Activated T-helper 2 cell treated with anti-CD3 and anti-CD28 coated beads, Interferon-gamma antibody, Interleukin-2, Interleukin-4, amounts not matched to agents 10 μg/mL and 5 μg/mL and 100 μg/mL, durations not matched to agents 14 hours and 24 hours and 36 hours (primary cell): Measurements from ENCODE around the gene KDM4C. TPM values are rescaled to one million over a fixed set of nuclear protein-coding genes. Genes with fewer than 3 reads are reported as not detected.
"Not testable (repeated sequence)": the region's sequence is repeated elsewhere in the genome, so short reads cannot be mapped to it uniquely, and the experiment has no call there.

ENCODE experiments used
- DNase-seq: peaks from one replicate; pipeline ENCODE4 v3.0.0; 2021; ENCODE audit warnings: low spot score
- H3K27ac Mint-ChIP-seq: one replicate; pipeline ENCODE4 v1.8.0; 2021; ENCODE audit warnings: mixed read lengths
- H3K27me3 Mint-ChIP-seq: one replicate; pipeline ENCODE4 v1.8.0; 2021; ENCODE audit warnings: low read depth, mixed read lengths
- H3K36me3 Mint-ChIP-seq: one replicate; pipeline ENCODE4 v1.8.0; 2021; ENCODE audit warnings: low read depth, mixed read lengths
- H3K4me1 Mint-ChIP-seq: one replicate; pipeline ENCODE4 v1.8.0; 2021; ENCODE audit warnings: low read depth, mixed read lengths
- H3K4me3 Mint-ChIP-seq: one replicate; pipeline ENCODE4 v1.8.0; 2021; ENCODE audit warnings: low read depth, mild to moderate bottlenecking, moderate library complexity, mixed read lengths
- H3K9me3 Mint-ChIP-seq: one replicate; pipeline ENCODE4 v1.8.0; 2021; ENCODE audit warnings: mixed read lengths
- intact Hi-C: fragments of 100-400 bp; cut with micrococcal nuclease; formaldehyde crosslinking; loops from one replicate; pipeline ENCODE4 v1.15.1; 2023
- total RNA-seq: library from RNA; stranded (reverse); gene quantifications from 2 replicates; pipeline ENCODE4 v1.2.3, GENCODE V29; 2022

Gene KDM4C
- 36.0 and 38.4 TPM in 2 replicates for total RNA-seq

- Mint-ChIP-seq H3K36me3 (peaks cover 11% of the 10 kb centered on the region), H3K27ac (peak within 1 kb of the TSS; percentile 100), H3K9me3 (no peaks in the 10 kb centered on the region), H3K4me3 (peak within 1 kb of the TSS; percentile 97), H3K4me1 (peaks cover 16% of the 10 kb centered on the region), H3K27me3 (no peaks in the 10 kb centered on the region)
- DNase-seq: peak; percentile 91
- intact Hi-C loops: loop anchor here (1.0 to 10.0 kb wide), 6 partner anchors 41 to 749 kb away; partner anchors contain the start of gene UHRF2
These were observed at the start of gene KDM4C for GRCh38 chr9:6757456-6758247. TSS of gene KDM4C (plus strand) at chr9:6757973. CDS start at chr9:6792989, 35,016 bp downstream.

- Mint-ChIP-seq H3K4me1 (peaks cover 7% of the 10 kb centered on the region), H3K27me3 (peaks cover 2% of the 10 kb centered on the region), H3K36me3 (peaks cover 2% of the 10 kb centered on the region), H3K4me3 (no peak overlapping the region), H3K27ac (no peak overlapping the region), H3K9me3 (peaks cover 5% of the 10 kb centered on the region)
- intact Hi-C loops: no loop called here
- DNase-seq: no peak
These were observed 49.0 kb upstream of the KDM4C start for GRCh38 chr9:6708732-6709131.

GRCh38 chr9:6711403-6711802 lies 46.4 kb upstream of the KDM4C start:
- H3K36me3 Mint-ChIP-seq: peaks cover 2% of the 10 kb centered on the region
- DNase-seq: no peak
- no peak overlapping the region for H3K27ac Mint-ChIP-seq
- intact Hi-C loops: no loop called here
- peaks cover 2% of the 10 kb centered on the region for H3K27me3 Mint-ChIP-seq
- H3K9me3 Mint-ChIP-seq: peaks cover 5% of the 10 kb centered on the region
- H3K4me1 Mint-ChIP-seq: peaks cover 2% of the 10 kb centered on the region
- H3K4me3 Mint-ChIP-seq: no peak overlapping the region

GRCh38 chr9:6712041-6712440 lies 45.7 kb upstream of the KDM4C start:
- intact Hi-C loops: no loop called here
- Mint-ChIP-seq H3K4me1 (peaks cover 6% of the 10 kb centered on the region), H3K27ac (no peak overlapping the region), H3K4me3 (no peak overlapping the region), H3K9me3 (peaks cover 5% of the 10 kb centered on the region), H3K27me3 (peaks cover 2% of the 10 kb centered on the region), H3K36me3 (peaks cover 2% of the 10 kb centered on the region)
- DNase-seq: no peak

GRCh38 chr9:6714176-6714575 lies 43.6 kb upstream of the KDM4C start:
- Mint-ChIP-seq H3K27me3 (no peaks in the 10 kb centered on the region), H3K9me3 (no peaks in the 10 kb centered on the region), H3K27ac (no peak overlapping the region), H3K4me3 (no peak overlapping the region), H3K36me3 (no peaks in the 10 kb centered on the region), H3K4me1 (peaks cover 6% of the 10 kb centered on the region)
- no peak for DNase-seq
- intact Hi-C loops: no loop called here

GRCh38 chr9:6715153-6715754 lies 42.5 kb upstream of the KDM4C start:
- H3K36me3 Mint-ChIP-seq, H3K4me1 Mint-ChIP-seq, H3K9me3 Mint-ChIP-seq, intact Hi-C loops, H3K27me3 Mint-ChIP-seq, DNase-seq: not testable (repeated sequence)
- H3K4me3 Mint-ChIP-seq: peak overlapping the region; percentile 83
- peak overlapping the region; percentile 91 for H3K27ac Mint-ChIP-seq

- Mint-ChIP-seq H3K4me3 (peak overlapping the region; percentile 83), H3K27ac (peak overlapping the region; percentile 91), H3K4me1 (peaks cover 6% of the 10 kb centered on the region), H3K36me3 (no peaks in the 10 kb centered on the region), H3K27me3 (no peaks in the 10 kb centered on the region), H3K9me3 (no peaks in the 10 kb centered on the region)
- intact Hi-C loops: loop anchor here (1.0 to 2.0 kb wide), 3 partner anchors 12 to 41 kb away; partner anchors contain the start of gene KDM4C
- DNase-seq: peak; percentile 58
These were observed 41.8 kb upstream of the KDM4C start for GRCh38 chr9:6715755-6716643.

- H3K9me3 Mint-ChIP-seq: no peaks in the 10 kb centered on the region
- peak overlapping the region; percentile 91 for H3K27ac Mint-ChIP-seq
- peaks cover 6% of the 10 kb centered on the region for H3K4me1 Mint-ChIP-seq
- DNase-seq: no peak
- no peaks in the 10 kb centered on the region for H3K27me3 Mint-ChIP-seq
- peak overlapping the region; percentile 83 for H3K4me3 Mint-ChIP-seq
- H3K36me3 Mint-ChIP-seq: no peaks in the 10 kb centered on the region
- intact Hi-C loops: loop anchor here (1.0 to 2.0 kb wide), 3 partner anchors 12 to 40 kb away; partner anchors contain the start of gene KDM4C
These were observed 41.0 kb upstream of the KDM4C start for GRCh38 chr9:6716766-6717165.

- Mint-ChIP-seq H3K27ac (no peak overlapping the region), H3K4me3 (no peak overlapping the region), H3K27me3 (no peaks in the 10 kb centered on the region), H3K4me1 (no peaks in the 10 kb centered on the region), H3K9me3 (no peaks in the 10 kb centered on the region), H3K36me3 (peaks cover 6% of the 10 kb centered on the region)
- no peak for DNase-seq
- intact Hi-C loops: no loop called here
These were observed 33.8 kb upstream of the KDM4C start for GRCh38 chr9:6723881-6724420.

GRCh38 chr9:6733257-6733656 lies 24.5 kb upstream of the KDM4C start:
- Mint-ChIP-seq H3K27ac (no peak overlapping the region), H3K36me3 (no peaks in the 10 kb centered on the region), H3K9me3 (no peaks in the 10 kb centered on the region), H3K4me3 (no peak overlapping the region), H3K4me1 (no peaks in the 10 kb centered on the region), H3K27me3 (no peaks in the 10 kb centered on the region)
- DNase-seq: no peak
- intact Hi-C loops: no loop called here

GRCh38 chr9:6733831-6734230 lies 23.9 kb upstream of the KDM4C start:
- Mint-ChIP-seq H3K36me3 (no peaks in the 10 kb centered on the region), H3K4me1 (no peaks in the 10 kb centered on the region), H3K9me3 (no peaks in the 10 kb centered on the region), H3K27ac (no peak overlapping the region), H3K4me3 (no peak overlapping the region), H3K27me3 (no peaks in the 10 kb centered on the region)
- intact Hi-C loops: no loop called here
- DNase-seq: no peak

- H3K9me3 Mint-ChIP-seq: no peaks in the 10 kb centered on the region
- intact Hi-C loops: no loop called here
- no peaks in the 10 kb centered on the region for H3K36me3 Mint-ChIP-seq
- H3K4me3 Mint-ChIP-seq: no peak overlapping the region
- H3K27ac Mint-ChIP-seq: no peak overlapping the region
- no peaks in the 10 kb centered on the region for H3K4me1 Mint-ChIP-seq
- H3K27me3 Mint-ChIP-seq: no peaks in the 10 kb centered on the region
- DNase-seq: no peak
These were observed 22.4 kb upstream of the KDM4C start for GRCh38 chr9:6735422-6735821.
